Neural progenitor cell (in vitro differentiated cells): ENCODE results near the gene TMEM126A. TPM values are rescaled to one million over a fixed set of nuclear protein-coding genes. Genes with fewer than 3 reads are reported as not detected.
"Not testable (repeated sequence)": the region's sequence is repeated elsewhere in the genome, so short reads cannot be mapped to it uniquely, and the experiment has no call there.

Source experiments
- DNase-seq: peaks from one replicate; pipeline ENCODE4 v3.0.0-alpha.2; 2016; ENCODE audit warnings: low spot score
- H2AFZ ChIP-seq: fragments of 200-600 bp; sonication (generic); replicated peaks from 2 replicates; pipeline ENCODE4 v1.6.1; 2016; ENCODE audit warnings: antibody characterized with exemption
- H3F3A ChIP-seq: fragments of 200-600 bp; sonication (generic); 2 replicates; pipeline ENCODE4 v1.6.1; 2016; ENCODE audit warnings: antibody characterized with exemption, low read depth
- H3K27ac ChIP-seq: fragments of 200-600 bp; sonication (generic); 2 replicates; pipeline ENCODE4 v1.5.1; 2016; ENCODE audit warnings: mild to moderate bottlenecking
- H3K27me3 ChIP-seq: fragments of 200-600 bp; sonication (generic); 2 replicates; pipeline ENCODE4 v1.6.1; 2016; ENCODE audit warnings: mild to moderate bottlenecking, moderate library complexity
- H3K36me3 ChIP-seq: fragments of 200-600 bp; sonication (generic); 2 replicates; pipeline ENCODE4 v1.5.1; 2016
- H3K4me1 ChIP-seq: fragments of 200-600 bp; sonication (generic); 2 replicates; pipeline ENCODE4 v1.6.1; 2016; ENCODE audit warnings: mixed run types
- H3K4me2 ChIP-seq: fragments of 200-600 bp; sonication (generic); 2 replicates; pipeline ENCODE4 v1.6.1; 2016
- H3K4me3 ChIP-seq: fragments of 200-600 bp; sonication (generic); 2 replicates; pipeline ENCODE4 v1.5.1; 2016
- H3K79me2 ChIP-seq: fragments of 200-600 bp; sonication (generic); 2 replicates; pipeline ENCODE4 v1.6.1; 2016; ENCODE audit warnings: low read depth
- H3K9ac ChIP-seq: fragments of 200-600 bp; sonication (generic); 2 replicates; pipeline ENCODE4 v1.6.1; 2016
- H3K9me3 ChIP-seq: fragments of 200-600 bp; sonication (generic); 2 replicates; pipeline ENCODE4 v1.5.1; 2016; ENCODE audit warnings: low read depth
- H4K20me1 ChIP-seq: fragments of 200-600 bp; sonication (generic); 2 replicates; pipeline ENCODE4 v1.6.1; 2016; ENCODE audit warnings: low read depth
- H3K27ac Mint-ChIP-seq: 3 replicates; pipeline ENCODE4 v1.8.0; 2021; ENCODE audit warnings: mixed read lengths
- H3K27me3 Mint-ChIP-seq: 2 replicates; pipeline ENCODE4 v1.8.0; 2022; ENCODE audit warnings: low read depth, mild to moderate bottlenecking, inconsistent platforms, moderate library complexity, mixed read lengths; ENCODE audit not compliant: insufficient read depth
- H3K36me3 Mint-ChIP-seq: 3 replicates; pipeline ENCODE4 v1.8.0; 2021; ENCODE audit warnings: mixed read lengths
- H3K4me1 Mint-ChIP-seq: 3 replicates; pipeline ENCODE4 v1.8.0; 2021; ENCODE audit warnings: mixed read lengths
- H3K4me3 Mint-ChIP-seq: 3 replicates; pipeline ENCODE4 v1.8.0; 2021; ENCODE audit warnings: mild to moderate bottlenecking, moderate library complexity, mixed read lengths
- H3K9me3 Mint-ChIP-seq: 3 replicates; pipeline ENCODE4 v1.8.0; 2020; ENCODE audit warnings: mixed read lengths
- CTCF ChIP-seq: fragments of 200-600 bp; sonication (generic); IDR thresholded peaks from 2 replicates; pipeline ENCODE4 v1.5.1; 2017; ENCODE audit warnings: antibody characterized with exemption, mild to moderate bottlenecking
- EZH2 ChIP-seq: fragments of 200-600 bp; sonication (generic); IDR thresholded peaks from 2 replicates; pipeline ENCODE4 v1.6.1; 2017; ENCODE audit warnings: antibody characterized with exemption, mild to moderate bottlenecking, moderate library complexity
- EZH2phosphoT487 ChIP-seq: fragments of 200-600 bp; sonication (generic); IDR thresholded peaks from 2 replicates; pipeline ENCODE4 v1.6.1; 2017; ENCODE audit warnings: antibody characterized with exemption
- total RNA-seq: library from RNA; depleted of rRNA; stranded (reverse); fragments of >200 nt; gene quantifications from 2 replicates; pipeline ENCODE4 v1.2.3, GENCODE V29; 2015; ENCODE audit warnings: low replicate concordance

Gene TMEM126A
- total RNA-seq, 1 donor from 2014 or later, result 47.9 TPM

GRCh38 chr11:85603220-85603619, 44.5 kb upstream of the TMEM126A start:
- Mint-ChIP-seq H3K36me3 (no peaks in the 10 kb centered on the region), H3K27me3 (peaks cover 2% of the 10 kb centered on the region), H3K9me3 (no peaks in the 10 kb centered on the region), H3K27ac (no peak overlapping the region), H3K4me1 (no peaks in the 10 kb centered on the region), H3K4me3 (no peak overlapping the region)
- Histone ChIP-seq H3K27me3 (no peaks in the 10 kb centered on the region), H4K20me1 (no peaks in the 10 kb centered on the region), H3F3A (peaks cover 3% of the 10 kb centered on the region), H3K9me3 (no peaks in the 10 kb centered on the region), H3K4me1 (no peaks in the 10 kb centered on the region), H3K27ac (no peak overlapping the region), H3K79me2 (no peaks in the 10 kb centered on the region), H3K9ac (no peak overlapping the region), H3K4me3 (no peak overlapping the region), H3K36me3 (no peaks in the 10 kb centered on the region), H3K4me2 (no peak overlapping the region), H2AFZ (no peak overlapping the region)
- TF ChIP-seq EZH2 (no peak), EZH2phosphoT487 (no peak), CTCF (no peak)
- DNase-seq, result no peak

- not testable (repeated sequence) for H3K36me3 ChIP-seq, H3K27me3 ChIP-seq, H3K4me3 ChIP-seq, H3K9ac ChIP-seq, H3K4me1 Mint-ChIP-seq, H3K36me3 Mint-ChIP-seq, H3K27me3 Mint-ChIP-seq, H3K9me3 ChIP-seq, H3K27ac ChIP-seq, H3K9me3 Mint-ChIP-seq, H4K20me1 ChIP-seq, H3K4me2 ChIP-seq, H3K4me3 Mint-ChIP-seq, H3F3A ChIP-seq, H2AFZ ChIP-seq, H3K79me2 ChIP-seq, H3K27ac Mint-ChIP-seq, DNase-seq, H3K4me1 ChIP-seq
Measured at GRCh38 chr11:85606237-85606636, 41.5 kb upstream of the TMEM126A start.

DNA sequence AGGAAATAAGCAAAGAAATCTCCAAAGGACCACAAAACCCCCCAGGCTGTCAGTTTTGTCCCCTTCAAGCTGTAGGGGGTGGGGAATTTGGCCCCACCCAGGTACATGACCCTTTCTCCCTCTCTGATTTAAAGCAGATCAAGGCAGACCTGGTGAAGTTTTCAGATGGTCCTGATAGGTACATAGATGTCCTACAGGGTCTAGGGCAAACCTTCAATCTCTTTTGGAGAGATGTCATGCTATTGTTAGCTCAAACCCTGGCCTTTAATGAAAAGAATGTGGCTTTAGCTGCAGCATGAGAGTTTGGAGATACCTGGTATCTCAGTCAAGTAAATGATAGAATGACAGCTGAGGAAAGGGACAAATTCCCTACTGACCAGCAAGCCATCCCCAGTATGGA, 39.1 kb upstream of the TMEM126A start:
- not testable (repeated sequence) for H2AFZ ChIP-seq, H3K79me2 ChIP-seq, H3K36me3 Mint-ChIP-seq, H3K4me3 ChIP-seq, H3K27me3 ChIP-seq, H3K36me3 ChIP-seq, H3K27ac ChIP-seq, H4K20me1 ChIP-seq, H3K4me2 ChIP-seq, H3K9me3 Mint-ChIP-seq, H3K4me1 Mint-ChIP-seq, H3K9ac ChIP-seq, H3K4me1 ChIP-seq, H3F3A ChIP-seq, H3K27ac Mint-ChIP-seq, DNase-seq, H3K27me3 Mint-ChIP-seq, H3K9me3 ChIP-seq, H3K4me3 Mint-ChIP-seq

GRCh38 chr11:85609286-85609685, 38.5 kb upstream of the TMEM126A start:
- H3K4me1 Mint-ChIP-seq, H3K4me3 ChIP-seq, H3K27me3 ChIP-seq, DNase-seq, H2AFZ ChIP-seq, H3K9ac ChIP-seq, H3K36me3 Mint-ChIP-seq, H3F3A ChIP-seq, H3K4me2 ChIP-seq, H3K27me3 Mint-ChIP-seq, H3K36me3 ChIP-seq, H3K9me3 ChIP-seq, H3K27ac Mint-ChIP-seq, H3K4me1 ChIP-seq, H3K27ac ChIP-seq, H3K9me3 Mint-ChIP-seq, H4K20me1 ChIP-seq, H3K79me2 ChIP-seq, H3K4me3 Mint-ChIP-seq: not testable (repeated sequence)

GRCh38 chr11:85611643-85612042, 36.1 kb upstream of the TMEM126A start:
- H3K4me3 ChIP-seq, H3K9me3 Mint-ChIP-seq, H4K20me1 ChIP-seq, H3K4me3 Mint-ChIP-seq, H3K4me1 ChIP-seq, H3K27ac ChIP-seq, DNase-seq, H3K9me3 ChIP-seq, H3K79me2 ChIP-seq, H3K36me3 ChIP-seq, H3K36me3 Mint-ChIP-seq, H3K4me2 ChIP-seq, H3K9ac ChIP-seq, H3K27me3 ChIP-seq, H3F3A ChIP-seq, H2AFZ ChIP-seq, H3K27ac Mint-ChIP-seq, H3K4me1 Mint-ChIP-seq, H3K27me3 Mint-ChIP-seq: not testable (repeated sequence)
